PC-9 (cell line): ENCODE results near the gene CDKN3.
"Not testable (repeated sequence)": the region's sequence is repeated elsewhere in the genome, so short reads cannot be mapped to it uniquely, and the experiment has no call there.

ENCODE experiments used
- EZH2 ChIP-seq: fragments of 200-600 bp; sonication (generic); IDR thresholded peaks from 2 replicates; pipeline ENCODE4 v1.8.0; 2017; ENCODE audit warnings: antibody characterized with exemption, low read depth
- TF ChIP-seq, protein P1 (sequence below): fragments of 200-600 bp; sonication (generic); conservative IDR thresholded peaks from 2 replicates; pipeline ENCODE4 v1.6.1; 2017; ENCODE audit warnings: mixed run types, antibody characterized with exemption, mild to moderate bottlenecking, moderate library complexity

- TF ChIP-seq, protein P1, sequence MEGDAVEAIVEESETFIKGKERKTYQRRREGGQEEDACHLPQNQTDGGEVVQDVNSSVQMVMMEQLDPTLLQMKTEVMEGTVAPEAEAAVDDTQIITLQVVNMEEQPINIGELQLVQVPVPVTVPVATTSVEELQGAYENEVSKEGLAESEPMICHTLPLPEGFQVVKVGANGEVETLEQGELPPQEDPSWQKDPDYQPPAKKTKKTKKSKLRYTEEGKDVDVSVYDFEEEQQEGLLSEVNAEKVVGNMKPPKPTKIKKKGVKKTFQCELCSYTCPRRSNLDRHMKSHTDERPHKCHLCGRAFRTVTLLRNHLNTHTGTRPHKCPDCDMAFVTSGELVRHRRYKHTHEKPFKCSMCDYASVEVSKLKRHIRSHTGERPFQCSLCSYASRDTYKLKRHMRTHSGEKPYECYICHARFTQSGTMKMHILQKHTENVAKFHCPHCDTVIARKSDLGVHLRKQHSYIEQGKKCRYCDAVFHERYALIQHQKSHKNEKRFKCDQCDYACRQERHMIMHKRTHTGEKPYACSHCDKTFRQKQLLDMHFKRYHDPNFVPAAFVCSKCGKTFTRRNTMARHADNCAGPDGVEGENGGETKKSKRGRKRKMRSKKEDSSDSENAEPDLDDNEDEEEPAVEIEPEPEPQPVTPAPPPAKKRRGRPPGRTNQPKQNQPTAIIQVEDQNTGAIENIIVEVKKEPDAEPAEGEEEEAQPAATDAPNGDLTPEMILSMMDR = not testable (repeated sequence)
- TF ChIP-seq EZH2 = not testable (repeated sequence)
Observed at GRCh38 chr14:54453990-54454389, 57.2 kb downstream of the CDKN3 start.
